Measurements from ENCODE around the gene CREG1.

GRCh38 chr1:167507719-167508118, 45.8 kb downstream of the CREG1 start:
- TF ChIP-seq POLR2A (IDR thresholded peaks at IDR 0.05; ENCODE audit: low read length): no peak
- TF ChIP-seq GATA1 (IDR thresholded peaks at IDR 0.05; ENCODE audit: low read depth, low read length): no peak
